ENCODE measurements around the gene CLDN6. TPM values are rescaled to one million over a fixed set of nuclear protein-coding genes. Genes with fewer than 3 reads are reported as not detected.
A peak's percentile ranks its signal among the peaks of the same experiment; 100 is the strongest.

Gene CLDN6
- total and polyA plus RNA-seq, 9 of the 15 experiments (the other 6 are each of a cell fraction or from before 2014, with no cell fraction given), result 0.22 to 0.75 (median 0.38) TPM; not detected in 3

- TF ChIP-seq ZNF263 (CRISPR knock-in tag; IDR thresholded peaks at IDR 0.05; ENCODE audit: borderline replicate concordance) (peak; percentile 91), CBX5 (IDR thresholded peaks at IDR 0.05; ENCODE audit: borderline replicate concordance, low read depth) (no peak), ESRRA (IDR thresholded peaks at IDR 0.05; ENCODE audit: borderline replicate concordance, low read depth) (peak; percentile 47), RBM22 (IDR thresholded peaks at IDR 0.05; ENCODE audit: low read depth, low read length, poor library complexity, severe bottlenecking) (peak; percentile 55), ZNF644 (tag; IDR thresholded peaks at IDR 0.05; ENCODE audit: low read depth) (no peak), ARID4B (CRISPR knock-in tag; IDR thresholded peaks at IDR 0.05) (peak; percentile 63; the same call in 1 of the 2 replicates), NFIC (IDR thresholded peaks at IDR 0.05) (0 out of 2 replicates have a peak, but pooled peaks have one; percentile 4), ETV6 (IDR thresholded peaks at IDR 0.05; ENCODE audit: borderline replicate concordance in 1 of 2, low read depth in 2 of 2, low read length in 1 of 2) (no peak; a peak in 1 of 4 replicates), ETV6 (CRISPR knock-in tag; IDR thresholded peaks at IDR 0.05; ENCODE audit: borderline replicate concordance) (no peak), E2F1 (CRISPR knock-in tag; IDR thresholded peaks at IDR 0.05) (no peak), JUND (IDR thresholded peaks at IDR 0.05; ENCODE audit: borderline replicate concordance, low read depth, low read length) (0 out of 2 replicates have a peak, but pooled peaks have one; percentile 29), JUND (tag; IDR thresholded peaks at IDR 0.05; ENCODE audit: borderline replicate concordance, low read depth, low read length) (no peak; the same call in 2 of the 3 replicates), TCF7 (IDR thresholded peaks at IDR 0.05; ENCODE audit: borderline replicate concordance) (no peak), ZNF668 (CRISPR knock-in tag; IDR thresholded peaks at IDR 0.05) (no peak), E2F5 (CRISPR knock-in tag; IDR thresholded peaks at IDR 0.05) (no peak), THRAP3 (IDR thresholded peaks at IDR 0.05; ENCODE audit: borderline replicate concordance) (no peak), SAFB2 (IDR thresholded peaks at IDR 0.05; ENCODE audit: borderline replicate concordance, low read depth, low read length, severe bottlenecking) (no peak), ZZZ3 (IDR thresholded peaks at IDR 0.05) (no peak), ZNF197 (CRISPR knock-in tag; IDR thresholded peaks at IDR 0.05; ENCODE audit: low read depth) (no peak), IRF2 (CRISPR knock-in tag; IDR thresholded peaks at IDR 0.05) (no peak)
These were observed 48.1 kb downstream of the CLDN6 start (continued) for GRCh38 chr16:2969545-2970521.

Measured in K562 (cell line).